ENCODE measurements around the gene PXMP4. TPM values are rescaled to one million over a fixed set of nuclear protein-coding genes. Genes with fewer than 3 reads are reported as not detected.

The PXMP4 gene
- total and polyA plus RNA-seq, 2 of the 4 experiments (the other 2 are of a cell fraction), result 3.6 to 7.1 TPM

- Histone ChIP-seq H3K9me3 (ENCODE audit: control insufficient read depth, insufficient read depth, low read length) (no peaks in the 10 kb centered on the region), H3K4me3 (ENCODE audit: insufficient read depth, low read depth, low read length) (no peak overlapping the region), H2BK15ac (ENCODE audit: low read depth, low read length) (no peak overlapping the region), H2BK20ac (ENCODE audit: low read depth, low read length) (no peak overlapping the region), H2BK120ac (ENCODE audit: low read depth, low read length) (no peak overlapping the region), H4K5ac (ENCODE audit: low read depth, low read length) (no peak overlapping the region), H3K4me1 (ENCODE audit: control insufficient read depth, insufficient read depth, low read length) (peaks cover 11% of the 10 kb centered on the region), H3K27ac (ENCODE audit: insufficient read depth, low read length) (no peak overlapping the region; the same call in 1 of the 2 replicates), H3K18ac (ENCODE audit: low read depth, low read length) (no peak overlapping the region), H3K14ac (replicated peaks; ENCODE audit: low read depth, low read length) (no peak overlapping the region), H4K20me1 (ENCODE audit: insufficient read depth, low read length) (peaks cover 24% of the 10 kb centered on the region), H3K79me1 (ENCODE audit: low read depth in 1 of 2, low read length in 2 of 2) (peaks cover 7 to 48% of the 10 kb centered on the region in 2 experiments; a peak in 2 of 4 replicates), H2AK9ac (replicated peaks; ENCODE audit: low read depth, low read length, poor library complexity) (peak overlapping the region; percentile 31), H2AK5ac (ENCODE audit: low read depth, low read length) (no peak overlapping the region), H3K36me3 (ENCODE audit: control insufficient read depth, insufficient read depth, low read length) (no peaks in the 10 kb centered on the region), H3K23ac (ENCODE audit: low read depth, low read length) (no peak overlapping the region), H3K9ac (ENCODE audit: low read depth, low read length) (peak overlapping the region; percentile 81; the same call in 1 of the 2 replicates), H3K9me1 (ENCODE audit: insufficient read depth, low read length) (peaks cover 22% of the 10 kb centered on the region; the same call in 1 of the 2 replicates), H3K4ac (ENCODE audit: low read depth, low read length) (no peak overlapping the region; the same call in 1 of the 2 replicates), H3K4me2 (ENCODE audit: low read depth, low read length) (peak overlapping the region; percentile 23; the same call in 1 of the 2 replicates), H4K91ac (ENCODE audit: insufficient read depth, low read depth, low read length) (no peak overlapping the region), H3K27me3 (ENCODE audit: control insufficient read depth, insufficient read depth, low read length) (no peaks in the 10 kb centered on the region), H3K56ac (ENCODE audit: extremely low read depth, insufficient read depth, low read length) (no peak overlapping the region), H4K8ac (ENCODE audit: low read depth in 2 of 2, low read length in 2 of 2) (peak overlapping the region in 1 of 2 experiments; percentile 27; a peak in 1 of 4 replicates), H2AFZ (replicated peaks; ENCODE audit: low read length, poor library complexity) (peak overlapping the region; percentile 88), H2BK5ac (ENCODE audit: low read depth, low read length, poor library complexity, severe bottlenecking) (no peak overlapping the region)
- in situ Hi-C loops (cut with MboI; ENCODE audit: low sequenced_read_pairs), result no loop called here
- POLR2A ChIA-PET (ENCODE audit: unreplicated experiment), result no interaction called here
- WGBS, 2 experiments (ENCODE audit: extremely low coverage in 2 of 2, insufficient read length in 1 of 2), result 40% methylated on average over 3 of the region's 10 CpGs; no CpG with 5 or more reads in 1 of the 2 experiments
- CTCF ChIA-PET, result interaction anchor here (0.6 kb wide), 1 partner anchor 395 kb away, joined by 3 read pairs; no protein-coding TSS in a partner anchor
- dilution Hi-C loops (cut with HindIII; ENCODE audit: low sequenced_read_pairs, unreplicated experiment), result no loop called here
- no TSS peak for BruUV-seq (replicated peaks)
- ATAC-seq (ENCODE audit: low read depth), result no peak
- no peak for TF ChIP-seq MXI1 (IDR thresholded peaks at IDR 0.05; ENCODE audit: borderline replicate concordance, low read depth, low read length)
- TF ChIP-seq MAFK (IDR thresholded peaks at IDR 0.05; ENCODE audit: low read depth, low read length), result no peak
- TF ChIP-seq MAZ (IDR thresholded peaks at IDR 0.05; ENCODE audit: borderline replicate concordance, low read depth, low read length), result no peak
- no peak for TF ChIP-seq RAD21 (IDR thresholded peaks at IDR 0.05; ENCODE audit: low read length)
- no peak for TF ChIP-seq POLR2A (IDR thresholded peaks at IDR 0.05; ENCODE audit: low read depth, low read length)
- no peak for TF ChIP-seq FOS (IDR thresholded peaks at IDR 0.05; ENCODE audit: low read depth, low read length)
- no peak for TF ChIP-seq RFX5 (IDR thresholded peaks at IDR 0.05; ENCODE audit: low read depth, low read length)
- no peak for TF ChIP-seq BHLHE40 (IDR thresholded peaks at IDR 0.05; ENCODE audit: low read depth, low read length)
- TF ChIP-seq, protein P1, sequence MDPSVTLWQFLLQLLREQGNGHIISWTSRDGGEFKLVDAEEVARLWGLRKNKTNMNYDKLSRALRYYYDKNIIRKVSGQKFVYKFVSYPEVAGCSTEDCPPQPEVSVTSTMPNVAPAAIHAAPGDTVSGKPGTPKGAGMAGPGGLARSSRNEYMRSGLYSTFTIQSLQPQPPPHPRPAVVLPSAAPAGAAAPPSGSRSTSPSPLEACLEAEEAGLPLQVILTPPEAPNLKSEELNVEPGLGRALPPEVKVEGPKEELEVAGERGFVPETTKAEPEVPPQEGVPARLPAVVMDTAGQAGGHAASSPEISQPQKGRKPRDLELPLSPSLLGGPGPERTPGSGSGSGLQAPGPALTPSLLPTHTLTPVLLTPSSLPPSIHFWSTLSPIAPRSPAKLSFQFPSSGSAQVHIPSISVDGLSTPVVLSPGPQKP (IDR thresholded peaks at IDR 0.05; ENCODE audit: borderline replicate concordance, low read depth, low read length), result no peak
- no peak for TF ChIP-seq SMC3 (IDR thresholded peaks at IDR 0.05; ENCODE audit: low read depth, low read length)
- no peak for TF ChIP-seq CHD1 (IDR thresholded peaks at IDR 0.05; ENCODE audit: low read depth, low read length)
- intact Hi-C loops (cut with micrococcal nuclease), result loop anchor here (1.0 kb wide), 1 partner anchor 36 kb away; the partner anchor contains the start of gene PXMP4
- DNase-seq, result no peak
Measured at GRCh38 chr20:33684533-33685327, 35.4 kb downstream of the PXMP4 start.
